ENCODE results near the gene NCAPG2.

The NCAPG2 gene

DNA sequence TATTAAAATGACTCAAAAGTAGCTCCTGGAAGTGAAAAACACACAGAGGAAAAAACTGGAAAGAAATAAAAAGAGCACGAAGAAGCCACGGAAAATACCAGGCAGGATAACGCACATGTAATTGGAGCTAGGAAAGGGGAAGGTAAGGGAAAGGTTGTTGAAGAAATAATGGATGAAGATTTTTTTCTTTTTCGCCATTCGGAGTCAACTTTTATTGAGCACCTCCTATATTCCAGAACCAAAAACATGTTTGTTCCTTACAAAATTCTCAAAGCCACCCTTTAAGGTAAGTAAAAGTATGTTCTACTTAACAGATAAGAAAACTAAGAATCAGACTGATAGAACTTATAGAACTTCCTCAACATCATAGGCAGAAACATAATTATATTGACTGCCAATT, 84.2 kb downstream of the NCAPG2 start:
- DNase-seq: no peak

DNA sequence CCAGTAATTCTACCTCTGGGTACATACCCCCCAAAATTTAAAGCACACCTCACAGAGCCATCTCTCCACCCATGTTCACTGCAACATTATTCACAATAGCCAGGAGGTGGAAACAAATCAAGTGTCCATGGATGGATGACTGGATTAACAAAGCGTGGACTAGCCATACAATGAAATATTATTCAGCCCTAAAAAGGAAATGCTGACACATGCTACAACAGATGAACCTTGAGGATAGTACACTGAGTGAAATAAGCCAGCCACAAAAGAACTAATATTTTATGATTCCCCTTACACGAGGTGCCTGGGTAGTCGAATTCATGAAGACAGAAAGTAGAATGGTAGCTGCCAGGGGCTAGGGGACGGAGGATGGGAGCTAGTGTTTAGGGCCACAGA, 85.9 kb downstream of the NCAPG2 start:
- no peak for DNase-seq

DNA sequence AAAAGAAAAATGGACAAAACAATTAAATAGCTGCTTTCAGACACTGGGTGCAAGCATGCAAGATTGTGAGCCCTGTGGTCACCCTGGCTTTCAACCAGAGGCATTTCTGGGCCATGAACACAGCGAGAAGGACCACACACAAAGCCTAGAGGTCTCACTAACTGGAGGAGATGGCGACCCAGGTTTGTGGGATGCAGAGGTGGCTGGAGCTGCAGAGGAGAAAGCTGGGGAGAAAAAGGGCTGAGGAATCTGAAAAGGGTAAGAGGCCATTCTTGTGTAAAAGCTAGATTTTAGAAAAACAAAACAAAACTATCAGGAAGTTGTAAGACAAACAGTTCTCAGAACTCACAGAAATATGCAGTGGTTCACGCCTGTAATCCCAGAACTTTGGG, 86.9 kb downstream of the NCAPG2 start:
- no peak for DNase-seq

DNA sequence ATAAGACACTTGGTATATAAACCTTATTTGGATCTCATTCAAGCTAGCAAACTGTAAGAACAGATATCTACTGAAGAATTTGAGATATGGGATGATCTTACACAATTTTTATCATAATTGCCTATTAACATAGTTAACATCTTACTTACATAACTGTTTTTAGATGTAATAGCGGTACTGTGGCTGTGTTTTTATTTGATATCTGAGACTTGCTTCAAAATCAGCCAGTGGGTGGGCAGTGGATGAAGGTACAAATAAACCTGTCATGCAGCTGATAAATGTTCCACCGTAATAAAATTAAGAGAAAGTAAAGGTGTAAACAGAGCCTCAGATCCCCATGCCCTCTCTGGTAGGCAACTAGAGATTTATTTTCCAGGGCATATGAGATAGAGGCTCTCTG, 88.6 kb downstream of the NCAPG2 start:
- DNase-seq: no peak

DNA sequence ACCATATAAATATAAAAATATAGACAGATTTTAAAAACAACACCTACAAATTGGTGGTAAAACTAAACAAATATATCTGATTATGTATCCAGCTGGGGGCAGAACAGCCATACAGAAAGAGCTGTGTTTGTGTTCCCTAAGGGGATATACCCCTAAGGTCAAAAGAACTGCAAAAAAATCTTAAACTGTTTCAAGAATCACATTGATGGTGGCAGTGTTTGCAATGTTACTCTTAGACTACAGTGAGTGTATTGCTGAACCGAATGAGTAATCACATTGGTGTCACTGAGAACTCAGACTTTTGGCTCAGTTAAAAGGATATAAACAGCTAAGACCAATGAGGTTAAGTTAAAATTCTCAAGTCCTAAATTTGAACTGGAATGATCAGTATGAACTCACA, 89.9 kb downstream of the NCAPG2 start:
- no peak for DNase-seq

DNA sequence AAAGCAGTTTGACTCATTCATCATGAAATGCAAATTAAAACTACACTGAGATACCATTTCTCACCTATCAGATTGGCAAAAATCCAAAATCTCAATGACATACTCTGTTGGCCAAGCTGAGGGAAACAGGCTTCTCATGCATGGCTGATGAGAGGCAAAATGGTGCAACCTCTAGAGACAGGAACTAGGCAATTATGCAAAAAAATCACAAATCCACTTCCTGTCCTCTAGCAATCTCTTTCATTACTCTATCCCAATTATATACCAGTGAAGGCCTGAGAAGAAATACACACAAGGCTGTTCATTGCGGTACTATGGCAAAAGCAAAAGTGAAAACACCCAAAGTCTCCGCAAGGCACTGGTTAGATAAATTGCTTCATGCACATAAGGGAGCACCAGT, 91.1 kb downstream of the NCAPG2 start:
- no peak for DNase-seq

DNA sequence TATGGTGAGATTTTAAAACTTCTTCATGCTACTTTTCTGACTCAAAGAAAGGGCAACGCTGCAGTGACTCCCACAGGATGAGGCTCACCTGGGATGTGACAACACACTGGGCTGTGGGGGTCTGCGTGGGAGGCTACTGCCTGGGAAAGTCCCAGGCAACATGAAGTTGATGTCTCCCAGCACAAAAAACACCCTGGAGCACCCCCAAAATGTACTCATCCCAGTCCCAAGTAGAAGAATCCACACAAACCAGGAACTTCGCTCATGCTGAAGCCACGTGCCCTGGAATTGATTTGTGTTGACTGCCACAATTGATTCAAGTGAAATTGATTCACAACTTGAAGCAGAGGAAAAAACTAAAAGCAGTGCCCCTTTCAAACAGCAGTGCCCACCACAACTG, 92.1 kb downstream of the NCAPG2 start:
- no peak for DNase-seq

DNA sequence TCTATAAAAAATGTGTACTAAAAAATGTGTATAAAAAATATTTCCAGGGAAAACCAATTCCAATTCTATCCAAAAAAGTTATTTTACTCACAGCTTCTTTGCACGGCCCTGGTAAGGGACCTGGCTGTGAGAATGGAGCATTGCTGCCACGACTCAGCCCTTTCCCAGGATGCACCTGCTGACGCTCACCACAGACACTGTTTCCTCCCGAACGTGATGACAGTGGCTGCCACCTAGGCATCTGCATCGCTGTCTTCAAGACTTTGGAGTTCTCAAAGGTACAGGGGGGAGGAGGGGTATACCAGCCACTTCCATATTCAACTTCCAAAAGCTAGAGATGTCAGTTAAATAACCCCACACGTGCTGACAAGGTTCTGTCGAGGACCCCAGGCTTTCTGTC, 93.1 kb downstream of the NCAPG2 start:
- no peak for DNase-seq

DNA sequence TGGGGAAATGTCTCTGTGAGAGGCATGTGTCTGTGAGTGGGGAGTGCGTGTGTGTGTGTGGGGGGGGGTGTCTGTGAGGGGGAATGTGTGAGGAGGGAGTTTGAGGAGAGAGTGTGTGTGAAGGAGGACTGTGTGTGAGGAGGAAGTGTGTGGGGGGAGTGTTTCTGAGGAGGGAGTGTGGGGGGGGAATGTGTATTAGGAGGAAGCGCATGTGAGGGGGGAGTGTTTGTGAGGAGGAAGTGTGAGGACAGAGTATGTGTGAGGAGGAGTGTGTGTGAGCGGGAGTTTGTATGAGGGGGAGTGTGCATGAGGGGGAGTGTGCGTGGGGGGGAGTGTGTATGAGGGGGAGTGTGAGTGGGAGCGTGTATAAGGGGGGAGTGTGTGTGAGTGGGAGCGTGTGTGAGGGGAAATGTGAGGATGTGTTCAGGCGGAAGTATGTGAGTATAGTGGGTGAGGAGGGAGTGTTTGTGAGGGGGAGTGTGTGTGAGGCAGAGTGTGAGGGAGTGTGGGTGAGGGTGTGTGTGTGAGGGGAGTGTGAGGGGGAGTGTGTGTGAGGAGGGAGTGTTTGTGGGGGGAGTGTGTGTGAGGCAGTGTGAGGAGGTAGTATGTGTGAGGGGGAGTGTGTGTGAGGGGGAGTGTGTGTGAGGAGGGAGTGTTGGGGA, 95.2 kb downstream of the NCAPG2 start:
- no peak for DNase-seq

DNA sequence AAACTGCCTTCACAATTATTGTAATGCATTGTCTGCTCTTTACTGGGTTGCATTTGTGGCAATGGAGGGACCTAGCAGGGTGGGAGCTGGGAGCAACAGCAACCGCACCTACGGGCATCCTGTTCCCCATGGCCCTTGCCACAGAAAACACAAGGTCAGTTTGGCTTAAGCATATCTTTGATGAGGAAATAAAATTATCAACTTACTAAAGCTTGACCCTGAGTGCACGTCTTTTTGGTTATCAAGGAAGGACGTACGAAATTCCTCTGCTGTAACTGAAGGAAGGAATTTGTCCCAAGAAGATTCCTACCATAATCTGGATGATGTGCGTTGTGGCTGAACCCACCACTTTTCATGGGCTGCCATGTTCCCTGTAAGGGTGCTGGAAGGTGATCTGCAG, 97.0 kb downstream of the NCAPG2 start:
- DNase-seq: no peak

DNA sequence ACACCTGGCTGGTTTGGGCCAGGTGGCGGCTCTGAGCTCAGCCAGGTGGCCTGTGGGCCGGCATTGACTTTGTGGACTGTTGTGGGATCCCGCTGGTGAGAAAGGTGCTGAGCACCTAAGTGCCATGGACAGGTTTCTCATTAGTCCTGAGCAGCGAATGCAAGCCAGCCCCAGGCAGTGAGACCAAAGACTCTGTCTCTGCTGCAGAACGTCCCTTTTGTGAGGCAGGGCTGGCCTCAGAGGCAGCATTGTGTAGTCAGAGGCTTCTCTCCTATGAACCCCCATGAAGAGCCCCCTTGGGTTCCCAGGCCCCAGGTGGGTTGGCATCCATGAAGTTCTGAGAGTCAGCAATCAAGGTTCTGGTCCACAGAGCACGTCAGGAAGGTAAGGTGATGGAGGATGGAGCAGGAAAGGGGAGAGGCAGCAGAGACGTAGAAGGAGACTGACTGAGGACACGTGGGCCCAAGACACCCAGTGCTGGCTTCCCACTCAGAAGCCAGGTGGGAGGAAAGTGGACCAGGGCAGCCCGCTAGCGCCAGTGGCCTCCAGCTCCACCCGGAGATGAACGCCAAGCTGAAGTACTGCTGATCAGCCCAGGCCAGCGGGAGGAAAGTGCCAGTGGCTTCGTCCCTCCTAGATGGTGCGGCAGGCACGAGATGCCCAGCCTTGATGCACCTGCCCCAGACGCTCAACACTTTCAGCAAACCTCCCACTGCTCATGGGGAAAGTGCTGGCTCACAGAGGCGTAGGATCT, 97.8 kb downstream of the NCAPG2 start:
- no peak for DNase-seq

DNA sequence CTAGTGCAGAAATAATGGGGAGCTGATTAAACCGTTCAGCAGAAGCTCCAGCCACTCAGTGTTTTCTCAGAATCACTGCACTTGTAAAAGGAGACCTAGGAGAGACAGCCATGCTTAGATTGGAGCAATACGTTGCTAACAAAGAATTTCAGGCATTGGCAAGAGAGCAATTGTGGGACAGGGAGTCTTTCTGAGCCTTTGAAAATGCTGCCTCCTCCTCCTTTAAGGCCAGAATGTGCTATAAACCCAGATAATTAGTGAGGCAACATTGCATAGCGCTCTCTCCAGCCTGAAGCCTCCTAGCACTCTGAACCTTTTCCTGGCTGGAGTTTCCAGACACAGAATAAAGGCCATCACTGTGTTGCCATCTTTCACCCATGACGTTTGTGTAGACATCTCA, 98.5 kb downstream of the NCAPG2 start:
- DNase-seq: no peak

DNA sequence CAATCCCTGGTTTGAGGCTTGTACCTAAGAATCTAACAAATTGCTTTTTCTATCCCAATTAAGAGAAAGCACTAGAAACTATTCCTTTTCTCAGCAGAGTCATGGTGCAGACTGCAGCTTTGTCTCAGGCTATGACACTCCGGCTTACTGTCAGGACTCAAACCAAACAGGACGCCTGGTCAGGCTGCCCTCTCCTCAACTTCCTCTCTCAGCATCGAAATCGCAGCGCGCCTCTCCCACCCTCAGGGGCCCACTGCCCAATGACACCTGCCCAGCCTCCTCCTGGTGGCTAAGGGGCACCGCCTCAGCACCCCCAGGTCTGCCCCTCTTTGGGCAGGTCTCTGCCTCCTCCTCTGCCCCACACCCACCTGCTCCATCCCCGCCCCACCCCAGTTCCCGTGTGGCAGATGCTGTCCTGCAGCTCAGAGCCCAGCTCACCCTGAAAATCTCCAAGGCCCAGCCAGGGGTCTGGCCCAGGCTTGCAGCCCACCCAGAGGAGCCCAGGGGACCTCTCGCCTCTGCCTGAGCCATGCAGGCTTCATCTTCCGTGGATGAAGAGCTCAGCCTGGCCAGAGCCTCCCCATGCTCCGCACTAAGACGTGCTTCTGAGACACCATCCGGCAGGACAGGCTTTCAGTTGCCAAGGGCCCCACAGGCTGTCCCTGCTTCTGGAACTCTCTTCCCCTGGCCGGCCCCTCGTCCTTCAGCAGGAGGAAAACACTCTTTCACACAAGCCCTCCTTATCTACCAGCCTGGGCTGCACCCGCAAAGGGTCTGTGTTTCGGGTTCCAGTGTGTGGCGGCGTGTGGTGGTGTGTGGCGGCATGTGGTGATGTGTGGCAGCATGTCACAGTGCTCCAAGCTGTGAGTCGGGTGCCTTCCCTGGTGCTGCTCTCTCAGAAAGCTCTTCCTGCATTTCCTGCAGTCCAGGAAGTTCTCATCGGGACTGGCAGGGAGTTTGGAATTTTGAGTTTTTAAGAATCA, 100.5 kb downstream of the NCAPG2 start:
- DNase-seq: no peak

DNA sequence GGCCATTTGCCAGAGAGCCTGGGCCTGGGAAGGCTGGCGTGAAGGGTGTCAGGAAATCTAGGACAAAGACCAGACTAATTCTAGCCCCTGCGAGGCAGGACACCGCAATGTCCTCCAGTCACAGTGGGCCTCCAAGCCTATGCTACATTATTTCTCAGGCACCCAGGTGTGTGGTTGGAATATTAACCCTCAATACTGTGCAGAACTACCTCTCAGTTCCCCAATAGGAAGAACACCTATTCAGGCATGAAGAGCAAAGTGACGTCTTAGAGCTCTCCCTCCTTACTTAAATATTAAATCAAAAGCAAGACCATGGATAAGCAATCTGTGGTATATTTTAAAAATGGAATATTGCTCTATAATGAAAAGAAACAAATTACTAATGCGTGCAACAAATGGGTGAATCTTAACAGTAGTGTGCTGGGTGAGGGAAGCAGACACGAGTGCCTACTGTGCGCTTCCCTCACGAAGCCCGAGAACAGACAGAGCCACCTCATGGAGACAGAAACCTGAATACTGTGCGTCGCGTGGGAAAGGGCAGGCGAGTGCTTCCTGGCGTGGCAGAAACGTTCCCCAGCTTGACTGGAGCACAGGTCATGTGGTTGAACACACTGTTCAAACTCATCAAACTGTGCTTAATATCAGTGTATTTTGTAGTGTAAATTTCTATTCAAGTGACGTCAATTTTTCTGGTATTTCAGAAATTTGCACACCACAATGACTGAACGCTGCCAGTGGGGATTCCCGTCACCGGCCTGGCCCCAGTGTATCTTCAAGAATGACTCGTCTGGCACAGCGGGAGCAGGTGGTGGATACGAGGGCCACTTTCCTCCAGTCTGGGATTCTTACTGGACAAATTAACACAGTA, 101.5 kb downstream of the NCAPG2 start:
- no peak for DNase-seq

DNA sequence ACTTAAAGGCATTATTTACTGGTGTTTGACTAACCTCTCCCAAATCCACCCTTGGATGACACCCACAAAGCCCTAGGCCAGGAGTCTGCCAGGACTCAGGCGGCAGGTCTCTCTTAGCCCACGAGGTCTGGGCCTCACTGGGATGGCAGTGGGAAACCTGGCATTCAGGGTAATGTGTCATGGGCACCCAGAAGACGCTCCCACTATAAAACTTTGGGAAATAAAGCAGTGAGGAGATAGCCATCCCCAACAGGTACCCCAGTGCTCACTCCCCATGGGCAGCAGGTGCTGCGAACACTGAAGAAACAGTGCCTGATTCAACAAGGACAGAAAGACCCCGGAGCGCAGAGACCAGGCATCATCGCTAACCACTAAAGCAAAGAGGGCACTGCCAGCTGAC, 102.6 kb downstream of the NCAPG2 start:
- no peak for DNase-seq

DNA sequence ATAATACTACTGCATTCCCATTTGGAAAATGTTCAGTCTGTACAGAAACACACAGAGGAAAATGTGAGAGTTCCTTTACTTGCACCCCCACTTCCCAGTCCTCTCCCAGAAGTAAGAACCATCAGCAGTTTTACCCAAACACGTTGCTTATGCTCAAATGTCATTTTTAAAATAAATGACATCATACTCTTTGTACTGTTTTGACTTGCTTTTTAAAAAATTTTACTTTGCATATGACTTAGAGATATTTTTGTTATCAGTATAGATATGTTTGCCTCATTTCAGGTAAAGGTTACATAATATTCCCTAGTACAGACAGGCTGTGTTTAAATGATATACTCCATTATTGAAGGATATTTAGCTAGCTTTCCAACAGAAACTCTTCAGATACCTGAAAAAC, 103.5 kb downstream of the NCAPG2 start:
- no peak for DNase-seq

DNA sequence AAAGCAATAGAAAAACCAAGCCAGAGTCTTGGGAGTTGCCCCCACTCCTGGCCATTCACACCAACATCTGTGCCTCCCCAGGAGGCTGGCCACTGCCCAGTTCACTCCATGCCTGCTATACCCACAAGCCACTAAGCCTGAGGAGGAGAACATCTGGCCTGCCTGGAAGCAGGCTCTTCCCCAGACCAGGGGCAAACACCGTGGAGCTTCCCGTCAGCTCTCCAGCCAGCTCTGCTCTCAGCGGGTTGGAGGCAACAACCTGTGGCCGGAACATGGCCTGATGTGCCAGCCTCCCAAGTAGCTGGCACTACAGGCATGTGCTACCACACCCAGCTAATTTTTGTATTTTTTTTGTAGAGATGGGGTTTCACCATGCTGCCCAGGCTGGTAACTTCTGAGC, 107.9 kb downstream of the NCAPG2 start:
- no peak for DNase-seq

DNA sequence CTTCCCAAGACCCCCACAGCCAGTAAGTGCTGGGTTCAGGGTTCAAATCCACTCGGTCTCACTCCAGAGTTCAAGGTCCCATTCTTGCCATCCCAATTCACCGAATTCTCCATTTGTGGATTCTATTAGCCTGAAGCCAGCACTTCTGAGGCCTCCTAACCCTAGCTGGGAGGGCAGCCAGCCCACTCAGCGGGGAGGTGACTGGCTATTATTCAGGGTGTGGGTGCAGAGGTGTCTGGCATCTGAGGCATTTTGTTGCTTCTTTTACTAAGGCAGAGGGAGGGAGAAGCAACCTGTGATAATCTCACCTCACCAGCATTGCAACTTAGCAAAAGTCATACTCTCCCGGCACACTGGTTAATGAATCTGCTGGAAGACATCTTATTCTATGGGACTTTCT, 108.3 kb downstream of the NCAPG2 start:
- DNase-seq: no peak

DNA sequence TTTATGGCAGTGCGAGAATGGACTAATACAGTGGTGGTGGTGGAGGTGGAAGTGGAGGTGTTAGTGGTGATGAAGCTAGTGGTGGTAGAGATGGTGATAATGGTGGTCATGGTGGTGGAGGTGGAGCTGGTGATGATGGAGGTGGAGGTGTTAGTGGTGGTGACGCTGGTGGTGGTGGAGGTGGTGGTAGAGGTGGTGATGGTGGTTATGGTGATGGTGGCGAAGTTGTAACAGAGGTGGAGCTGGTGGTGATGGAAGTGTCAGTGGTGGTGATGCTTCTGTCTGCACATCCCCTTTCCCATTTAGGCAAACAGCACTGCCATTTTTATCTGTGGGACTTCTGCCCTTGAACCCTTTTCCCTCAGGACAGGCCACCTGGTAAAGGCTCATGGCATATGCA, 109.5 kb downstream of the NCAPG2 start:
- DNase-seq: no peak

DNA sequence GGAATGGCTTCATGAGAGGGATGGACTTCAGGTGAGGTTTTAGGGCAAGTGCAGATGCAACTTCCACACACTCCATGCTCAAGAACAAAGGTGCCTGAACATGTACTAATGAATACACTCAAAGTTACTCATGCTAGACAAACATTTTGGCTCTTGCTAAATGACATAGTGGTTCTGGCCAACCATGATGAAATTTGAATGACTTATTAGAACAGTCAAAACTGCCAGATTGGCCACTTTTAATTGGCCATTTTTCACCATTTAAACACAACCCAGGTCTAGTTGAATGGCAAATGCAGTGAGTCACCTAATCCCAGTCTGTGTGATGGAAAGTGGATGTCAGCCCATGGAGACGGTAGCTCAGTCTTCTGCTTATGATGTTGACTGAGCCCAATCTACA, 112.1 kb downstream of the NCAPG2 start:
- no peak for DNase-seq

DNA sequence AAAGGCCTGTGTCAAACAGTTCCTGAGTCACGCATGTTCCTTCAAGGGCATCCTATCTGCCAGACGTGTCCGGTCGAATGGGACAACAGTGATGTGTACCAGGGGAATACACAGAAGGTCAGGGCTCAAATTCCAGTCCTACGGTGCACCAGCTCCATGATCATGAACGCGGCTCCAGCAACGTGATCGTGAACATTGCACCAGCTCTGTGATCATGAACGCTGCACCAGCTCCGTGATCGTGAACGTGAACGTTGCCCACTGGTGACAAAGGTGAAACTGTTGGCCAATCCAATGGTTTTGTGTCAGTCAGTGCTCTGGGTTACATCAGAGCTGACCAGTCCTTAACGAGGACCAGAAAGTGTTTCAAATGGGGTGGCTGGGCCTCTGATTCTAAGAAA, 112.7 kb downstream of the NCAPG2 start:
- no peak for DNase-seq

DNA sequence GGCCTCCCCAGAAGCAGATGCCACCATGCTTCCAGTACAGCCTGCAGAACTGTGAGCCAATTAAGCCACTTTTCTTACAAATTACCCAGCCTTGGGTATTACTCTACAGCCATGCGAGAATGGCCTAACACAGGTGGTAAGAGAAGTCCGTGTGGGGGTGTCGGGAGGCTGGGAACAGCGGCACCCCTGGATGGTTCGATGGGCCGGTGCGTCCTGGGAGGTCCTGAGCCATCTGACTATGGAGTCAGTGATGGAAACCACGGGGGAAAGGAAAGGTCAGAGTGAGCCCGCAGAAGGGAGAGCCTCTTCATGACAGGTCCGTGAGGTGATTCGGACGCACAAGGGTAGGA, 114.4 kb downstream of the NCAPG2 start:
- DNase-seq: no peak

DNA sequence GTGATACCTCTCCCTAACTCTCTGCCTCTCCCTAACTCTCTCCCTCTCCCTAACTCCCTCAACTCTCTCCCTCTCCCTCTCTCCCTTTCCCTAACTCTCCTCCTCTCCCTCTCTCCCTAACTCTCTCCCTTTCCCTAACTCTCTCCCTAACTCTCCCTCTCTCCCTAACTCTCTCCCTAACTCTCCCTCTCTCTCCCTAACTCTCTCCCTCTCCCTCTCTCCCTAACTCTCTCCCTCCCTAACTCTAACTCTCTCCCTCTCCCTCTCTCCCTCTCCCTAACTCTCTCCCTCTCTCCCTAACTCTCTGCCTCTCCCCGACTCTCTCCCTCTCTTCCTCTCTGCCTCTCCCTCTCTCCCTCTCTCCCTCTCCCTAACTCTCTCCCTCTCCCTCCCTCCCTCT, 115.0 kb downstream of the NCAPG2 start:
- no peak for DNase-seq
